ENCODE data around the gene ZNF608.

ZNF608 gene

DNA sequence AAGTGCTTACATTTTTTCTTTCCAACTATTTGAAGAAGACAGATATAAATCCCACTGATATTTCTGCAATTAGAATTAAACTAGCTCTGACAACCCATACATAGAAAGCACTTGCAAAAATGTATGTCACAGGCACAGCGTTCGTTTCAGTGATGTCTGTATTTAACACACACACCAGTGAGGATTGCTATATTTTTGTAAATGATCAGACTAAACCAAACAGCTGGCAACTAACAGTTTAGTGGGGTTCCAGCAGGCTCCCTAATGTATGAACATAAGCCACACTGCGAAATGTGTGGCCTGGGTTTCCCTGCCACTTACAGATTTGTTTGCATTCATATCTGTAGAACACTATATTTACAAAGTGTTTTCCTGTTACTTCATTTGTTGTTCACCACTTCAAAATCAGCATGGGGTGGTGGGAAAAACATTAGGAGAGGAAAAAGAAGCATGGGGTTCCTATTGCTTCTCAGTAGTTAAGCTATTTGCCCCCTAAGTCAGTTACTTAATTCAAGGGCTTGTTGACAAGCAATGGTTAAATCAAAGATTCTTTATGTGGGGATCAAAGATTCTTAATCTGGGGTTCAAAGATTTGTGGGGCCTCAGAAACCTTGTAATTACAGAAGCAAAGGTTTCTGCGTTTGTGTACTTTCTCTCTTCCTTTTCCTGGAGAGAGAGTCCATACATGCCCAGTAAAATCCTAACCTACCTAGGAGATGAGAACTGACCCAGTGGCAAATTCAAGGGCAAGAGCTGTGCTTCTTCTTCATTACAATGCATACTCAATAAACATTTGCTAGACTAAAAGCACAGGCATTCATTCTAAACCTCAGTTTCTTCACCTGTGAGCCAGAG lies 27.1 kb downstream of the ZNF608 start:
- DNase-seq (ENCODE audit: low spot score) = no peak

DNA sequence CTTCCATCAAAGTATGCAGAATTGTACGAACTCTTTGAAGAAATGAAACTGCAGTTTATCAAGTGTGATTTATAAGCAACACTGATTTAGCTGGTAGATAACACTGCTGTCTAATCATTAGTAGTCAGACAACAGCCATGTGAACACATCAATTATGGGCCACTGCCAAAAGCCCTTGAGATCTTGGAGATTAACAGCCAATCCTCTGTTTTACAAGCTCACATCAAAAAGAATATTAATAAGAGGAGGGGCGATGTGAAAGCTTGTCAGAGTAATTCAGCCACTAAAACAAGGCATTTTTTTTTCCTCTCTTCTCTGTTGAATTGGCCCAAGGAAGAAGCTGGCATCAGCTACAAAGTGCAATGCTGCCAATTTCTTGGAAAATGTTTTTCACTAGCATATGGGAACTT lies 28.1 kb downstream of the ZNF608 start:
- DNase-seq (ENCODE audit: low spot score) = no peak

DNA sequence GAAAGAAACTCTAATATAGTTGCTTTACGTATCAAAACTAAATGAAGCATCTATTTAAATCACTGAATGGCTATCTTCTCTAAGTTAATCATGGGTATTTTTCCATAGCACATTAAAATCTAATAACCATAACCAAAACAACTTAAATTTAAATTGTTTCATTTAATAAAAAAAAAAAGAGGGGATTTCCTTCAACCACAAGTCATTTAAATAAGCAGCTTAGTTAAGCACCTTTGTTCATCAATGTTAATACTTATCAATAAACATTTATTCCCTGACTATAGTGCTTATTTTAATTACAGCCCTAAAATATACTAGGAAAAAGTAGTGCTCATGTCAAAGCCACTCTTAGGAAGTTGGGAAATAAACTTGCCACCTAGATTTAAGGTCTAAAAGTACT lies 30.3 kb downstream of the ZNF608 start:
- DNase-seq (ENCODE audit: low spot score) = no peak

DNA sequence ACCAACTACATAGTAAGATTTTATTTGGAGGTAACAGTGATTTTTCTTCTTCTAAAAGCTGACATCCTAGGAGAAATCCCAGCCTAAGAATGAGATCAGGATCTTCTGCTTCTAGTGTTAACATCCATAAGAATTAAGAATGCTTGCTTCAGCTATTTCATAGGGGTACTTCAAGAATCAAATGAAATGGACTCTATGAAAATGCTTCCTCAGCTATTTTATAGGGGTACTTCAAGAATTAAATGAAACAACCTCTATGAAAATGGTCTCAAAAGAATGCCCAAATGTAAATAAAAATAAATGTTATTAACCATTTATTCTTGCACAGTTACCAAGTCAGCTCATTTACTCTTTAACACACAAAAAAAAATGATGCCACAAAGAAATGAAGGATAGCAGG lies 31.5 kb downstream of the ZNF608 start:
- DNase-seq (ENCODE audit: low spot score) = no peak

DNA sequence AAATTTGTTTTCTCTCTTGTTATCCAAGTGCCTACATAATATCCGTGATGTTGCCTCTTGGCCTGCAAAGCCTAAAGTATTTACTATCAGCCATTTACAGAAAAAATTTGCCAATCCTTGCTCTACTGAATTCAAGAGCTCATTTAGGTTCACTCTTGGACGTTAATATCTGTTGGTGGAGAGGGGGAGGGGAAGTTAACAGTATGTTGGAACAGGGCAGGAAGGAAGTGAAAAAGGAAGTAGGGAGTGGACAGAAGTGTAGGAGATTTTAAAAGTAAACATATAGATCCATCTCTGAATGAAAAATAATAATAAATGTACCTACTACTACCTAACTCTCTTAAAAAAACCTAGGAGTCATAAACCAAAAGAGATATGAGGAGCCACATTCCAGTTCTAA lies 32.8 kb downstream of the ZNF608 start:
- DNase-seq (ENCODE audit: low spot score) = no peak

DNA sequence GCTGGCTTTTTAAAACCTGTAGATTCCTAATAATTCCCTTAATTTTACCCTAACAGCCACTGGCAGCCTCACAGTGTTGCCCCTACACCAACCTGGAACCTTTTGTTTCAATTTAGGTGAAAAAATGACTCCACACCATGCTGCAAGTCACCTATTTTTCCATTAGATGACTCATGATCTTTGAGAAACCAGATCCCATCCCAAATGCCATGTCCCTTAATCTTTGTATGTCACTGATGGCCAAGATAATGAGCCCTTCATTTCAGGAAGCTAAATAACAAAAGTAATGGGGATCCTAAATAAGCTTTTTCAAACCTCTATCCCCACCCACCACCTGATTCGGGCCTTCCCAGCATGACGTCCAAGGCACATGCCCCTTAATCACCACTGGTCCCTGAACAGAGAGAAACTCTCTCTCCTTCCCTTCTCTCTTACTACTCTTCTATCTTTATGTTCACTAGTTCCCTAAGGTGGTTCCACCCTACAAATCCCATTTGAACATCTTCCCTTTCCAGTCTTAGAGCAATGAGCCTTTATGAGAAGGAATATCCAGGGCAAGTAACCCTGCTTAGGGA lies 33.6 kb downstream of the ZNF608 start:
- DNase-seq (ENCODE audit: low spot score) = no peak

DNA sequence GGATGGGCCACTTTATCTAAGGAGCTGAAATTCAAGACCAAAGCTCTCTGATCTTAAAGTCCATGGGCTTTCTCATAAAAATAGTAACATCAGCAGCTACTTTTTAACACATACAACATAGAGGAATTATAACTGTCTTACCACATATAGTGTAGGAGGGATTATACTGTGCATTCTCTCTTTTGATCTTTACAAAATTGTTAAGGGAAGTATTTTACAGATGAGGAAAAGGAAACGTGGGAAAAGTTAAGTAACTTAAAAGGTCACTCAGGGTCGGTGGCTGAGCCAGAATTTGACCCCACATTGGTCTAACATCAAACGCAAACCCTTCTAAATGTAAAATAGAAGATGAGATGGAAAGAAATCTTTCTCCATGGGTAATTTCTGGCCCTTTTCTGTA lies 38.4 kb downstream of the ZNF608 start:
- DNase-seq (ENCODE audit: low spot score) = no peak

DNA sequence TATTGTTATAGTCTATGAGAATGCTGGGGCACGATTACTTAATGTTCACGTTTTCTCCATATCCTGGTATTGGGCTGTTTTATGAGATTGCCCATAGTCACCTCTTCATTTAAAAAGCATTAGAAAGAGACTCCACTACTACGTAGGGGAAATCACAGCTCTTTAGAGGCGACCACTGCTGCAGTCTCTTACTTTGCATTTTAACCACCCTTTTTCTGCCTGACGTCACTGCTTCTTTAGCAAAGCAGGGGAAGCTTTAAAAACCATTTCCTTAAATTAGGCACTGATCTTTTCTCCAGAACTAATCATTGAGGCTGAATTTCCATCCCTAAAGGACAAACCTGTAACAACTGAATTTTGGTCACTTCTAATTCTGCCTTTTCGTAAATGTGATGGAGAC lies 38.9 kb downstream of the ZNF608 start:
- no peak for DNase-seq (ENCODE audit: low spot score)

DNA sequence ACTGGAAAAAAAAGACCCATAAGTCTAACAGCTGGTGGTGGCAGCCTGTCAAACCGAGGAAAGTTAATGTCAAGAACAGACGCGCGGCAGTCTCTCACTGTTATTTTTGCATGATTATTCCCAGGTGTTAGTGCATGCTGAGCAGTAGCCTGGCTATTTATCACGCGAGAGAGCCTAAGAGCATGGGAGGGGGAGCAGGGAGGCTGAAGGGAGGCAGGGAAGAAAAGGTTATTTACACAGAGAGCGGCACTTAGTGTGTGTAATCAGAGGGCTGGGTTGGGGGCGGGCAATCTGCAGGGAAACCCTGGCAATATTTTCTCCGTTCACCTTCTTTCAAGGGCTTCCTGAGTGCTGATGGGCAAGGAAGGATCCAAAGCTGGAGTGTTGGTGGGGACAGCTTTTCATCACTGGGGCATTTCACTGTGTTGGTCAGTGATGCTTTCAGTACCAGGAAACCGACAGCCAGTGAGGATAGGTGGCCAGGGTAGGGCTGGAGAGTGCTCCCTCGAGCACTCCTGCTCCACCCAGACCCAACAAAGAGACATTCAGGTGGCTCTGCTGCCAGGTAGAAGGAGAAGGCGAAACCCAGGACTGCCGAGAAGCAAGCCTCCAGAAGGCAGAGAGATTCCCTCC lies 39.6 kb downstream of the ZNF608 start:
- no peak for DNase-seq (ENCODE audit: low spot score)

DNA sequence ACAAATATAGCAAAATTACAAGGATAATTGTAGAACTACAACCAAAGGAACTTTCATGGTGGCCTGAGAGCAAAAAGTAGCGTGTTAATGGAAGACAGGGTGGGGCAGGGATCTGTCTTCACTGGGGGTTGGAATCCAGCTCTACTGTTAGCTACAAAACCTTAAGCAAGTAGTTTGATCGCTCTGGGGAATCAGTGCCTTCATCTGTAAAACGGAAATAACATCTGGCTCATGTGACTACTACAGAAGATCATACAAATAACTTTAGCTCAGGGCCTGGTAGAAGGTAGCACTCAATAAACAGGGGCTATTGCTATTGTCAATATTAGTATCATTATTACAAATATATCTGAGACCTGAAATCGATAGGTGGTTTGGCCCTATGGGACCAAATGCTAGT lies 40.4 kb downstream of the ZNF608 start:
- no peak for DNase-seq (ENCODE audit: low spot score)

DNA sequence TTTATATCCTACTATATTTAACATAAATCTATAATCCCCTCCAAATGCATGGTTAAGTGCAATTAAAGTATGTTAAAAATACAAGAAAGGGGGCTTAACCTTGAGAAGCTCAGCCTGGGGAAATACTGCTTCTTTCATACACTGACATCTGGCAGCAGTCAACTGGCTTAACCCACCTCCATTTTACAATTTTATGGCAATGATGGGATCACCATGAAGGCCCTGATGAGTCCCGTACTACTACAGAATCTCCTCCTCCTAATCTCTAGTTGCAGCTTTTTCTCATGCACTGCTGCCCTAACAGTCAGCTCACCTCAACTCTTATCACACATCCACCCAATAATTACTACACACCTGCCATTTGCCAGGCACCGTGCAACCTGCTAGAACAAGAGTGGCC lies 40.9 kb downstream of the ZNF608 start:
- DNase-seq (ENCODE audit: low spot score) = no peak

DNA sequence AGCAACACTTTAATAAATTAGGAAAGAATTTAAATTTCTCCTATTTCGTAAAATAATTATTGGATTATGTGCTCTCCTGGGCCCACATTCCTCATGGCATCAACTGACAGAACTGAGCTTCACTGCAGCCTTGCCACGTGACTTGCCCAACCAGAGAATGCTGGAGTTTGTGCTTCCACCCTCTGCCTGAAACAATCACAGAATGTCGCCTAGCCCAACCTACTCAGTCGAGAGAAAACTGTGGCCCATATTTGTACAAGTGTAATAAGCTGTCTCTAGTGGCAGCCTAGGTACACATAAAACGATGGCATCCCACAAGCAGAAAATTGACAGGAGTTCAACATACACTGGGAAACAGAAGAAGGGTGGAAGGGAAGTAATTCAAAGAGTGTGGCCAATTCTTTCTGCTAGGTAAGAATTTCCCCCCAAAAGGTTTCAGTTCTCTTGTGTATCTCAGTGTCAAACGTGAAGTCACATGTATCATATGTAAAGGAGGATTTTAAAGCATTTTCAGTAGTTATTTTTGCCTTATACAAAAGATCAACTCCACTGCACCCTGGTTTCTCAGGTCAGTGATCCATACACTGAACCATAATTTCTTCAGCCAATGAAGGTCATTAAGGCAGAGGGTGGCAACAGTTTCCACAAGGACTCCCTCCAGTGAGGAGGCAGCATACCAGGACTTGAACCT lies 41.7 kb downstream of the ZNF608 start:
- no peak for DNase-seq (ENCODE audit: low spot score)

DNA sequence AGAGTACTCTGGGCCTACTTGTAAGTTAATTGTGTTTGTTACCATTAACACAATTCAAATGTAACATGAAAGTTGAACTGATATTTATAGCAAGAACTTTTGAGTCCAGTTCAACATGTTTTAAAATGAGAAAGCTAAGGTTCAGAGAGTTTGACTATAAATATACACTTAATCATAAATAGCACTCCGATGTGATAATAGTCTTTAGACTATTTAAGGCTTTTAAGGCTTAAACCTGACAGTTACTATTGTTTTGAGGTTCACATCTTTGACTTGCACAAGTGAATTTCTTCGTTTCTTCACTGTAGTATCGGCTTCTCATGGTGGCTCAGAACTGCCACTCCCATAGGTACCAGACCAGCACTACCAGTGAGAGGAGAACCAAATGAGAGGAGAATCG lies 42.4 kb downstream of the ZNF608 start:
- DNase-seq (ENCODE audit: low spot score) = no peak

DNA sequence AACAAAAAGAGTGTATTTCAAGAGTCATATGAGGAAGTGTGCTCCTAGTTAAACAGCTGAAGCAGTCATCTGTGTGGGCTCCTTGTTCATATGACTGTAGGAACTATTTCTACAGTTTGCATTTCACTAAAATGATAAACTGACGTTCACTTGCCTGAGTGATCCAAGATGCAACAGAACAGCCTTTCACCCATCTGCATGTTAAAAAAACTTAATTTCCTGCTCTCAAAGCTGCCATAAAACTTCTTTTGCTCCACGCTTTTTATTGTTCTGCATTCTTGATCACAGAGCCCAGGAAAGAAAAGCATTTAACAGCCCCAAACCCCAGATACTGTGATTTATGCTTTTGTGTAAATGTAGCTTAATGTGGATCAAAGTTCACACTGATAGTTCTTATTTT lies 43.9 kb downstream of the ZNF608 start:
- no peak for DNase-seq (ENCODE audit: low spot score)

DNA sequence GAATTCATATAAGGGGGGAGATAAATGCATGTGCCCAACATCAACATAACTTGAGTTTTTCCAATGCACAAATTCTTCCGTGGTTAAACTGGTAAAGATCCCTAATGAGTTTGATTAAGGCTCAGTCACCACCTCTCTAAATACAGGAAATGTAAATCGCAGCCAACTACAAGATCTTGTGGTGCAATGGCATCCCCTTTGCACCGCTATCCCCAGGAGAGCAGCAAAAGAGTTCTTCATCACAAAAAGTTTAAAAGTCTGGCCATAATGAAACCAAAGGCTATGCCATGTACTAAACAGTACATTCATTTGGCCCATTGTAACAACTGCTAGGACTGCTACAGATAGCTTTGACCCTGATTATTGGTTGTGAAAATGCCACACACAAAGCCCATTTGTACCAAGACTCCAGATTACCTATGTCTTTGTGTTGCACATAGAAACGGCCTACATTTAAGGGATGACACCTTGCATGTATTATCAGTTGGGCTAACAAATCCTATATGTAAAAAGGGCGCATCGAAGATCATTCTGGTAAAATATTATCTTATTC lies 44.5 kb downstream of the ZNF608 start:
- DNase-seq (ENCODE audit: low spot score) = no peak

DNA sequence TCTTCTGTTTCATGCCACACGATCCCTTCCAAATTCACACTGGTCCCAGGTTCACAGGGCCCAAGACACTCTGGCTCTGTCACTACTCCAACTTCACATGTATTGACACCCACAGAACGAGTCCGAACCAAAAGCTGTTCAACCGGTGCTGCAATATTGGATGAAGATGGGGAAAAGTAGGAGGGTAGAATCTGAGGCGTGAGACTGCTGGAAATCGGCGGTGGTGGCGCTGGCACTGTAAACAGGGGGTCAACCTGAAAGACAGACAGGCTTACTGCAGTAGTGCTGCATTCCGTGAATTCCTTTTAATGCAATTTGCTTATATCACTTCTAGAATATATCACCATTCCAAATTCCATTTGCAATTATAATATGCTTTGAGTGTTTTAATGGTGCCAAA lies 45.4 kb downstream of the ZNF608 start:
- no peak for DNase-seq (ENCODE audit: low spot score)

DNA sequence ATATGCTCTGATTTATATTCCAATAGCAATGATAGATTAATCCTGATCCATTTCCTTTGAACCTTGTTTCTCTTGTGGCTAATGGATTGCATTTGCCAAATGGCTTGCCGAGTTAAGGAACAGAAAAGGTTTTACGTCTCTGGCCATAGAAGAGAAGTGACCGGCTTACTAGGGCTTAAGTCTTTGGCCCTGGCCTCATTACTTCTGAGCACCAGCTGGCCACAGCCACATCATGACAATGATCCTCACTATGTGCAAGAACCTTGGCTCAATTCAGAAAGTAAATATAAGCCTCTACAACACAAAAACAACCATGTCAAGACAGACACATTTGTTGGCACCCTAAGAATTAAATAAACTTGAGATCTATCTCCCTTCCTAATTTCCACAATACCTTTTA lies 46.1 kb downstream of the ZNF608 start:
- DNase-seq (ENCODE audit: low spot score) = no peak

DNA sequence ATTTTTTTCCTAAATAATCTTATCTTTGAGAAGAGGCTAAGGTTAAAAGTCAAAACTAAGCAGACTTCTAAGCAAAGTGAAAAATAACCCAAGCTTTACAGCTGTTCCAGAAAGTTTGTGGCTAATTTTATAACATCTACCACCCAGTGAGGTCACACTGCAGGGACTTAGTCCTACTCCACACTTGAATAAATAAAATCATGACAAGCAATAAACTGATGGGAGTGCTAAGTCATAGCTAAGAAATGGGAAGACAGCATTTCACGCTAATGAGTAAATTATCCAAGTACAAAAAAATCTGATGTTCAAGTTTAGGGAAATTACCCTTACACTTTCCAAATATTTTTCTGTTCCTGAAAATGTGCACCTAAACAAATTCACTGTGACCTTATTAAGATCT lies 47.7 kb downstream of the ZNF608 start:
- DNase-seq (ENCODE audit: low spot score) = no peak

DNA sequence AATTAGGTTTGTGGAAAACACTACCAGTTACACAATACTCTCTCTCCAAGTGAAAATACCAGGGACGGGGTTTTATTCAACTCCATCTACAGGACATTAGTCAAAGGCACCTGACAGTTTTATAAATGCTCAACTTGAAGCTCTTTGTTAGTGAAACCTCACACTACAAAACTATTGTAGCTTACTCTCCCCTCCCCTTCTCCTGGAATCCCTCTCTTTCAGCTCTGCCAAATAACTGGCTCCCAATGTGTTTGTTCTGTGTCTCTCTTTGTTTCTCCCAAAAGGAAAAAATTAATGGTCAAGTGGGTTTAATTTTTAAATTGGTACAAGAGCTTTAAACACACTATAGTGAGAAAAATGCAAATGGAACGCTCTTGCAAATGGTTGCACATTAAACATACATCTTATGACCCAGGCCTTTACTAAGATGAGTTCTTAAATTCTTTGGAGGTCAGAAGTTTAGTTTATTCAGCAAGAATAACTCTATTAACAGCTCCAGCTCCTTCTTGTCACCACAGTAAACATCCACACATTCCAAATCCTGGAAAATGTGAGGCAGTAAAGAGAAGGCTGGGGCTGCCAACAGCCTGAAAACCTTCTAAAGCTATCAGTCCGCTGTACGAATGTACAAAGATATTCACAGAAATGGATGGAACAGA lies 48.4 kb downstream of the ZNF608 start:
- no peak for DNase-seq (ENCODE audit: low spot score)

DNA sequence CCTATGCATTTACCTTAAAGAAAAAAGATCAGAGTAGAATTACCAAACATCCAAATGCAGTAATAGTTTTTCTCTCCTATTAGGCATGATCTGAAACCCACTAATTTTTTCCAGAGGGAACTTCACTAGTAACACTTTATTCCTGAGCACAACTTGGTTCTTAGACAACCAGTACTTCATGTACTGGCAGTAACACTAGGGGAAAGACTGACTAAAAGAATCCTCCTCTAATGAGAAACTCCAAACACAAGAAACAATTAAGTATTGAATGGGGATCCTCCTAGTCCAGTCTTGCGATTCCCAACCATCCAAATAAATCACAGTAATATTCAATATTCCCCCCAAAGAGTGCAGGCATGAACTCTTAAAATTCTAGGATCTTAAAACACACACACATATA lies 48.9 kb downstream of the ZNF608 start:
- DNase-seq (ENCODE audit: low spot score) = no peak

DNA sequence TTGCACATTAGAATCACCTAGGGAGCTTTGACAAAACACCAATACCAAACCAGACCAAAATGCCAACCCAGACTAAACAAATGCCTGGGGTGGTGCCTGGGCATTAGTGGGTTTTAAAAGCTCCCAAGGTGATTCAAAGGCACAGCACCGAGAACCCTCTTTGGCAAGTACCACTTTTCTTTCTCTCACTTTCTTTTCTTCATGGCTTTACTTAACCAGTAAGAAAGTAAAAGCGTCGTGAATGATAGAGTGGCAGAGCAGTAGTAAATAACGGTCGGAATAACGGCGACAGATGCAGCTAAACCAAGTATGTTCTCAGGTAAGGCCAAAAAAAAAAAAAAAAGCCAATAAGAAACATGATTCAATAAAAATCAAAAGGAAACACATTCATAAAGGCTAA lies 49.5 kb downstream of the ZNF608 start:
- no peak for DNase-seq (ENCODE audit: low spot score)
